ENCODE results near the gene PHEX.

DNA sequence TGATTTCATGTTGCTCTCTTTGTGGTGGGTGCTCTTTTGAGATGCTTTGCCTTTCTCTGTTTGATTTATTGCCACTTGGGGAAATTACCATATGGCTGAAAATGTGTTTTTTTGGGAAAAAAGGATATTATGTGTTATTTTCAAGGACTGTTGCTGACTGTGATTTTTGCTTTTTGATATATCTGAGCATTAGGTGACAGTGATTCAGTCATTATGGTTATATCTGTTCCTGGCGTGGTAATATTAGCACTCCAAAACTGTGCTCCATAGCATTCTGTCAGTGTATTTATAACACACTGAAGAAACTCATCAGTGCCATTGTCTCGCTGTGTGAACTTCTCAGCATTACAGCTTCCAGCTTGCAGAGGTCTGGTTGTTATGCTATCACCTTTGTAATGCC, 73.8 kb downstream of the PHEX start:
- TF ChIP-seq, protein P1, sequence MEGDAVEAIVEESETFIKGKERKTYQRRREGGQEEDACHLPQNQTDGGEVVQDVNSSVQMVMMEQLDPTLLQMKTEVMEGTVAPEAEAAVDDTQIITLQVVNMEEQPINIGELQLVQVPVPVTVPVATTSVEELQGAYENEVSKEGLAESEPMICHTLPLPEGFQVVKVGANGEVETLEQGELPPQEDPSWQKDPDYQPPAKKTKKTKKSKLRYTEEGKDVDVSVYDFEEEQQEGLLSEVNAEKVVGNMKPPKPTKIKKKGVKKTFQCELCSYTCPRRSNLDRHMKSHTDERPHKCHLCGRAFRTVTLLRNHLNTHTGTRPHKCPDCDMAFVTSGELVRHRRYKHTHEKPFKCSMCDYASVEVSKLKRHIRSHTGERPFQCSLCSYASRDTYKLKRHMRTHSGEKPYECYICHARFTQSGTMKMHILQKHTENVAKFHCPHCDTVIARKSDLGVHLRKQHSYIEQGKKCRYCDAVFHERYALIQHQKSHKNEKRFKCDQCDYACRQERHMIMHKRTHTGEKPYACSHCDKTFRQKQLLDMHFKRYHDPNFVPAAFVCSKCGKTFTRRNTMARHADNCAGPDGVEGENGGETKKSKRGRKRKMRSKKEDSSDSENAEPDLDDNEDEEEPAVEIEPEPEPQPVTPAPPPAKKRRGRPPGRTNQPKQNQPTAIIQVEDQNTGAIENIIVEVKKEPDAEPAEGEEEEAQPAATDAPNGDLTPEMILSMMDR (IDR thresholded peaks at IDR 0.05; ENCODE audit: insufficient read depth, low read length): no peak
- TF ChIP-seq POLR2AphosphoS5 (IDR thresholded peaks at IDR 0.05; ENCODE audit: low read depth): no peak
- TF ChIP-seq, protein P2, sequence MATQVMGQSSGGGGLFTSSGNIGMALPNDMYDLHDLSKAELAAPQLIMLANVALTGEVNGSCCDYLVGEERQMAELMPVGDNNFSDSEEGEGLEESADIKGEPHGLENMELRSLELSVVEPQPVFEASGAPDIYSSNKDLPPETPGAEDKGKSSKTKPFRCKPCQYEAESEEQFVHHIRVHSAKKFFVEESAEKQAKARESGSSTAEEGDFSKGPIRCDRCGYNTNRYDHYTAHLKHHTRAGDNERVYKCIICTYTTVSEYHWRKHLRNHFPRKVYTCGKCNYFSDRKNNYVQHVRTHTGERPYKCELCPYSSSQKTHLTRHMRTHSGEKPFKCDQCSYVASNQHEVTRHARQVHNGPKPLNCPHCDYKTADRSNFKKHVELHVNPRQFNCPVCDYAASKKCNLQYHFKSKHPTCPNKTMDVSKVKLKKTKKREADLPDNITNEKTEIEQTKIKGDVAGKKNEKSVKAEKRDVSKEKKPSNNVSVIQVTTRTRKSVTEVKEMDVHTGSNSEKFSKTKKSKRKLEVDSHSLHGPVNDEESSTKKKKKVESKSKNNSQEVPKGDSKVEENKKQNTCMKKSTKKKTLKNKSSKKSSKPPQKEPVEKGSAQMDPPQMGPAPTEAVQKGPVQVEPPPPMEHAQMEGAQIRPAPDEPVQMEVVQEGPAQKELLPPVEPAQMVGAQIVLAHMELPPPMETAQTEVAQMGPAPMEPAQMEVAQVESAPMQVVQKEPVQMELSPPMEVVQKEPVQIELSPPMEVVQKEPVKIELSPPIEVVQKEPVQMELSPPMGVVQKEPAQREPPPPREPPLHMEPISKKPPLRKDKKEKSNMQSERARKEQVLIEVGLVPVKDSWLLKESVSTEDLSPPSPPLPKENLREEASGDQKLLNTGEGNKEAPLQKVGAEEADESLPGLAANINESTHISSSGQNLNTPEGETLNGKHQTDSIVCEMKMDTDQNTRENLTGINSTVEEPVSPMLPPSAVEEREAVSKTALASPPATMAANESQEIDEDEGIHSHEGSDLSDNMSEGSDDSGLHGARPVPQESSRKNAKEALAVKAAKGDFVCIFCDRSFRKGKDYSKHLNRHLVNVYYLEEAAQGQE (IDR thresholded peaks at IDR 0.05; ENCODE audit: insufficient replicate concordance, low read depth): no peak
- no peak for TF ChIP-seq SPI1 (IDR thresholded peaks at IDR 0.05; ENCODE audit: borderline replicate concordance, low read depth)
